OCI-LY7 (cell line): ENCODE data around the gene ERICH6.

Source experiments
- EZH2phosphoT487 ChIP-seq: fragments of 200-600 bp; sonication (generic); IDR thresholded peaks from 2 replicates; pipeline ENCODE4 v1.6.1; 2018; ENCODE audit warnings: low read depth, borderline replicate concordance, mild to moderate bottlenecking, mixed run types, antibody characterized with exemption, low read length, moderate library complexity, mixed read lengths
- TF ChIP-seq, protein P1 (sequence below): fragments of 200-600 bp; sonication (generic); conservative IDR thresholded peaks from 2 replicates; pipeline ENCODE4 v1.5.1; 2014; ENCODE audit warnings: mild to moderate bottlenecking, antibody characterized with exemption, low read length, moderate library complexity, mixed read lengths

DNA sequence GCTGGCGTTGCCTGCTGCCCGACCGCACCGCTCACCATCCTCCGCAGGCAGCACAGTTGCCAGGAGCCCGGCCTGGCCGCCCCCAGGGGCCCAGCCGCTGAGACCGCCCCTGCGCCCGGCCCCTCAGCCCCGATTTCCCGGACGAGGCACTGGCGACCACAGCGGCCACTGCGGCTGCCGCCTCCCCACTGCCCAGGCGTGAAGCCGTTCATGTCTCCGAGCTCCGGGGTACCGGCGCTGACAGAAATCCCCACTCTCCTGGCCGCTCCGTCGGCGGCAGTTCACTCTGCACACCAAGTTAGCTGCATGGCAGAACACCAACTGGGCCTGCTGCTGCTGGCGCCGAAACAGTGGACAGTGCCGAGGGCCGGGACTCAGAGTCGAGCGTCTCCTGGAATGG, 92.1 kb downstream of the ERICH6 start:
- TF ChIP-seq, protein P1, sequence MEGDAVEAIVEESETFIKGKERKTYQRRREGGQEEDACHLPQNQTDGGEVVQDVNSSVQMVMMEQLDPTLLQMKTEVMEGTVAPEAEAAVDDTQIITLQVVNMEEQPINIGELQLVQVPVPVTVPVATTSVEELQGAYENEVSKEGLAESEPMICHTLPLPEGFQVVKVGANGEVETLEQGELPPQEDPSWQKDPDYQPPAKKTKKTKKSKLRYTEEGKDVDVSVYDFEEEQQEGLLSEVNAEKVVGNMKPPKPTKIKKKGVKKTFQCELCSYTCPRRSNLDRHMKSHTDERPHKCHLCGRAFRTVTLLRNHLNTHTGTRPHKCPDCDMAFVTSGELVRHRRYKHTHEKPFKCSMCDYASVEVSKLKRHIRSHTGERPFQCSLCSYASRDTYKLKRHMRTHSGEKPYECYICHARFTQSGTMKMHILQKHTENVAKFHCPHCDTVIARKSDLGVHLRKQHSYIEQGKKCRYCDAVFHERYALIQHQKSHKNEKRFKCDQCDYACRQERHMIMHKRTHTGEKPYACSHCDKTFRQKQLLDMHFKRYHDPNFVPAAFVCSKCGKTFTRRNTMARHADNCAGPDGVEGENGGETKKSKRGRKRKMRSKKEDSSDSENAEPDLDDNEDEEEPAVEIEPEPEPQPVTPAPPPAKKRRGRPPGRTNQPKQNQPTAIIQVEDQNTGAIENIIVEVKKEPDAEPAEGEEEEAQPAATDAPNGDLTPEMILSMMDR: no peak
- no peak for TF ChIP-seq EZH2phosphoT487
